ENCODE data around the gene RIPK1. TPM values are rescaled to one million over a fixed set of nuclear protein-coding genes. Genes with fewer than 3 reads are reported as not detected.

RIPK1 gene
- total RNA-seq, 1 donor from 2014 or later: 20.1 TPM

DNA sequence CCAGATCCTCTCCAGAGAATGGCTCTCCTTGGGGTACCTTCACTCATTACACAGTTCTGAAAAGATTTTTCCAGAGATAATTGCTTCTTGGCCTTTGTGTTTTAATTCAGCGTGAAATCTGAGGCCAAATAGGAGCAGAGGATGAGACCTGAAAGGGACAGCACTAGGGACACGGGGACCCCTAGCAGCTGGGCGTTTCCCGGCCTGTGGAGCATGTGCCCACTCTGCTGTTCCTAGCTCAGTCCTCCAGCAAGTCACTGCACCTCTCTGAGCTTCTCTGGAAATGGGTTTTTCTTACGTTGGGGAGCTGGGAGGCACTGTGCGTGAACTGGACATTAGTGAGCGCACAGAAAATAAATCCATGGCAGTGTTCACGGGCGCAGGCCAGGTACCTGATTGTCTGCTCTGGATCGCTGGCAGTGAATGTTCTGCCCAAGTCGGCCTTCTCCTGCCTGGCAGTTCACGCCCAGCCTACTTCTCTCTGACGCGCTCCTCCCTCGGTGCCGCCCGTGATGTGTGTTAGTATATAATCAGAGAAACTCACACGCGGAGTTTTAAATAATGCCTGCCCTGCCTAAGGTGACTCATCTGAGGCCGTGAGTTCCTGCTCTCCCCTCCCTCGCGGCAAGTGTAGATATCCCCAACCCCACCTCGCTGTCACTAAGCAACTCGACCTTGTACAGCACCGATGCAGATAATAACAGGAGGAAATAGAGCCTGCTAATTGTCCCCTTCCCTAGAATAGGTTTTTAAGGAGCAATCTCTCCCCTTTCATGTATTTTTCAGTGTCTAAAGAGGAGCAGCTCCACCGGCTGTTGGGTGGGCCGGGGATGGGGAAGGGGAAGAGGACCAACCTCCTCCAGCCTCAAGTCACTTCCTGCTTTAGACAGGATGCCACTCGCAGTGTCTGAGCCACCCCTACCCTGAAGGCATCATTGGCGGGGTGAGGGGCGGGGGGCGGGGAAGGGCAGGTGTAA, 91.8 kb downstream of the RIPK1 start:
- H3K4me1 ChIP-seq: peaks cover 0 to 7% of the 10 kb centered on the region in 2 donors
- DNase-seq (ENCODE audit: low spot score in 2 of 2): no peak
- H3K4me3 ChIP-seq: no peak overlapping the region
- TF ChIP-seq, protein P1, sequence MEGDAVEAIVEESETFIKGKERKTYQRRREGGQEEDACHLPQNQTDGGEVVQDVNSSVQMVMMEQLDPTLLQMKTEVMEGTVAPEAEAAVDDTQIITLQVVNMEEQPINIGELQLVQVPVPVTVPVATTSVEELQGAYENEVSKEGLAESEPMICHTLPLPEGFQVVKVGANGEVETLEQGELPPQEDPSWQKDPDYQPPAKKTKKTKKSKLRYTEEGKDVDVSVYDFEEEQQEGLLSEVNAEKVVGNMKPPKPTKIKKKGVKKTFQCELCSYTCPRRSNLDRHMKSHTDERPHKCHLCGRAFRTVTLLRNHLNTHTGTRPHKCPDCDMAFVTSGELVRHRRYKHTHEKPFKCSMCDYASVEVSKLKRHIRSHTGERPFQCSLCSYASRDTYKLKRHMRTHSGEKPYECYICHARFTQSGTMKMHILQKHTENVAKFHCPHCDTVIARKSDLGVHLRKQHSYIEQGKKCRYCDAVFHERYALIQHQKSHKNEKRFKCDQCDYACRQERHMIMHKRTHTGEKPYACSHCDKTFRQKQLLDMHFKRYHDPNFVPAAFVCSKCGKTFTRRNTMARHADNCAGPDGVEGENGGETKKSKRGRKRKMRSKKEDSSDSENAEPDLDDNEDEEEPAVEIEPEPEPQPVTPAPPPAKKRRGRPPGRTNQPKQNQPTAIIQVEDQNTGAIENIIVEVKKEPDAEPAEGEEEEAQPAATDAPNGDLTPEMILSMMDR (IDR thresholded peaks at IDR 0.05): no peak
- H3K9me3 ChIP-seq: no peaks in the 10 kb centered on the region
- H3K27ac ChIP-seq: peak overlapping the region in 1 of 2 donors; percentile 33
- H3K36me3 ChIP-seq: peaks cover 0 to 5% of the 10 kb centered on the region in 2 donors
- H3K27me3 ChIP-seq: no peaks in the 10 kb centered on the region
- intact Hi-C loops (cut with DNase I): loop anchor here (5.0 to 10.0 kb wide), 3 partner anchors 67 to 862 kb away; partner anchors contain the start of gene TUBB2B

DNA sequence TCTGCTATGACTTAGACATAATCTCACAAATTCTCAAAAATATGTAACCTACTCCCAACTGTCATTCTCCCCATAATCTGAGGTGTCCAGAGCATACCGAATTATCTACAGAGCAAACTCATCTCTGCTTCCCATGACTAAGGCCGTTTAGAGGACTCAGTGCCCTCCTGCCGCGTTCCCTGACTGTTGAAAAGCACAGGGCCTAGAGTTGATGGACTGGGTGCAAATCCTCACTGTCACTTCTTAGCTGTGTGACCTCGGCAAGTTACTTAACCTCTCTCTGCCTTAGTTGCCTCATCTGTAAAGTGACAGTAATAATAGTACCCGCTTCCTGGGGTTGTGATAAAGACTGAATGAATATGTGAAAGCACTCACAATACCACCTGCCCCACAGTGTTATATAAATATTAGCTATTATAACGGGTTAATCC, 93.8 kb downstream of the RIPK1 start:
- H3K27me3 ChIP-seq: no peaks in the 10 kb centered on the region
- peak overlapping the region; percentile 90 to 95 for H3K27ac ChIP-seq
- no peak for DNase-seq (ENCODE audit: low spot score in 2 of 2)
- no peaks in the 10 kb centered on the region for H3K36me3 ChIP-seq
- TF ChIP-seq, protein P1 (IDR thresholded peaks at IDR 0.05): no peak
- peak overlapping the region in 1 of 2 donors; percentile 92 for H3K4me3 ChIP-seq
- intact Hi-C loops (cut with DNase I): loop anchor here (5.0 to 10.0 kb wide), 2 partner anchors 65 to 193 kb away; partner anchors contain the start of gene TUBB2B
- H3K4me1 ChIP-seq: peaks cover 0 to 4% of the 10 kb centered on the region in 2 donors
- no peaks in the 10 kb centered on the region for H3K9me3 ChIP-seq

DNA sequence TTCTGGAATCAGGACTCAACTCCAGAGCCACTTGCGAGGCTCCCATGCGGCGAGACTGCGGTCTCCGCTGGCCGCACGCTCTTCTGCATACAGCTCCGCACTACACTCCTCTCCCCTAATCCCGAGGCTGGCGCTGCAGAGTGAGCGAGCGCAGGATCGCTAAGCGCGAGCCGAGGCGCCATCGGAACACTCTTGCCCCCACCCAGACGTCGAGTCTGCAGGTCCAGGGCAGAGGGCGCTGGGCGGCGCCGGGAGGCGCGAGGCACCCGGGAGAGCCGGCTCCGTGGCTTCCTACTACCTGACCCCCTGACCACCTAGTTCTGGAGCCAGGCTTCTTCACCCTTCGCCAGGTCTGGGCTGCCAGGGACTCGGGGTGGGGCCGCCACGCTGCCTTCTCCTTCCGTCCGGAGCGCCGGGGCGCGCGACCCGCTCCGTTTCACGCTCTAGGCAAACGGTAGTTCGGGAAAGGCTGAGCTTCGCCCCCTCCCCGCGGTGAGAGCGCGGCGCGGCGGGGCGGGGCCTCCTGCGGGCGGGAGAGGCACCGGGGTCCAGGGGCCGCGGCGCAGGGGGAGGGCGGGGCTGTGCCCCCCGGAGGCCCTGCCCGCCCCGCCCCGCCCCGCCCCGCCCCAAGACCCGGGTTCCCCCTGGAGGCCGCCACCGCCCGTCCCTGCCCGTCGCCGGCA, 94.4 kb downstream of the RIPK1 start:
- peak in 1 of 2 donors; percentile 84 for DNase-seq (ENCODE audit: low spot score in 2 of 2)
- Histone ChIP-seq H3K9me3 (no peaks in the 10 kb centered on the region), H3K27me3 (no peaks in the 10 kb centered on the region), H3K27ac (peak overlapping the region; percentile 90 to 95), H3K36me3 (no peaks in the 10 kb centered on the region), H3K4me1 (peaks cover 0 to 4% of the 10 kb centered on the region in 2 donors), H3K4me3 (peak overlapping the region; percentile 84 to 92)
- TF ChIP-seq, protein P1 (IDR thresholded peaks at IDR 0.05): peak in 2 of 3 experiments; percentile 4 to 37
- intact Hi-C loops (cut with DNase I): loop anchor here (5.0 to 10.0 kb wide), 2 partner anchors 65 to 192 kb away; partner anchors contain the start of gene TUBB2B

DNA sequence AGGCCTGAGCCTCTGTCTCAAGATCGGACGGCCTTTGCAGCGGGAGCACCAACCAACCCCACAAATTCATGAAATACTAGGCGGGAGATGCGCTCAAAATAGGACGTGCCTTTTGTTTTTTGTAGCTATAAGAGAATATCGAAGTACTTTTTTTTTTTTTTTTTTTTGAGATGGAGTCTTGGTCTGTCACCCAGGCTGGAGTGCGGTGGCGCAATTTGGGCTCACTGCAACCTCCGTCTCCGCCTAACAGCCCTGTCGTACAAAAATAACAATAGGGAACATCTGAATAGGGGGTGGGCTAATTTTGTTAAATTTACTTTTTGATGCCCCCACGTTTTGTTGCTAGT, 94.9 kb downstream of the RIPK1 start:
- TF ChIP-seq, protein P1 (IDR thresholded peaks at IDR 0.05): no peak
- Histone ChIP-seq H3K9me3 (no peaks in the 10 kb centered on the region), H3K4me1 (peaks cover 0 to 4% of the 10 kb centered on the region in 2 donors), H3K27ac (peak overlapping the region; percentile 90 to 95), H3K4me3 (peak overlapping the region; percentile 84 to 92), H3K27me3 (no peaks in the 10 kb centered on the region), H3K36me3 (no peaks in the 10 kb centered on the region)
- DNase-seq (ENCODE audit: low spot score in 2 of 2): no peak
- intact Hi-C loops (cut with DNase I): loop anchor here (5.0 to 10.0 kb wide), 2 partner anchors 64 to 192 kb away; partner anchors contain the start of gene TUBB2B

DNA sequence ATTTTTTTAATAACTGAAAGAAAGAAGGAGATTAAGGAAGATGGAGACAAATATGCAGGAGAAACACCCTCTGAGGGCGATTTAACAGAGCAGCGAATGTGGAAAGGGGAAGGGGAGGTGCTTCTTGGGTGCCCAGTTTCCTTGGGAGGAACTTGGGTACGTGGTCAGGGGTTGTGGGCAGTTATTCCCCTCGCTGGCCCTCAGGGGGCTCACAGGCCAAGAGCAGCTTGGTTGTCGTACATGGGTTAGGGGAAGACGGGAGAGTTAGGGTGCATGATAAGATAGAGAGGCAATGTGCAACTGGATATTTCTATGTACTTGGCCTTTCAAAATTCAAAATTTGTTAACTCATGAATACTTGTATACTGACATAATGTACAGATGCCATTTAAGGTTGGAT, 96.1 kb downstream of the RIPK1 start:
- Histone ChIP-seq H3K27ac (no peak overlapping the region), H3K4me1 (peaks cover 0 to 4% of the 10 kb centered on the region in 2 donors), H3K9me3 (no peaks in the 10 kb centered on the region), H3K27me3 (no peaks in the 10 kb centered on the region), H3K4me3 (no peak overlapping the region), H3K36me3 (no peaks in the 10 kb centered on the region)
- intact Hi-C loops (cut with DNase I): loop anchor here (5.0 to 10.0 kb wide), 2 partner anchors 63 to 190 kb away; partner anchors contain the start of gene TUBB2B
- no peak for DNase-seq (ENCODE audit: low spot score in 2 of 2)
- TF ChIP-seq, protein P1 (IDR thresholded peaks at IDR 0.05): no peak

Measured in ascending aorta (tissue), 2 donors.